ENCODE data around the gene GNB4.

Gene GNB4

DNA sequence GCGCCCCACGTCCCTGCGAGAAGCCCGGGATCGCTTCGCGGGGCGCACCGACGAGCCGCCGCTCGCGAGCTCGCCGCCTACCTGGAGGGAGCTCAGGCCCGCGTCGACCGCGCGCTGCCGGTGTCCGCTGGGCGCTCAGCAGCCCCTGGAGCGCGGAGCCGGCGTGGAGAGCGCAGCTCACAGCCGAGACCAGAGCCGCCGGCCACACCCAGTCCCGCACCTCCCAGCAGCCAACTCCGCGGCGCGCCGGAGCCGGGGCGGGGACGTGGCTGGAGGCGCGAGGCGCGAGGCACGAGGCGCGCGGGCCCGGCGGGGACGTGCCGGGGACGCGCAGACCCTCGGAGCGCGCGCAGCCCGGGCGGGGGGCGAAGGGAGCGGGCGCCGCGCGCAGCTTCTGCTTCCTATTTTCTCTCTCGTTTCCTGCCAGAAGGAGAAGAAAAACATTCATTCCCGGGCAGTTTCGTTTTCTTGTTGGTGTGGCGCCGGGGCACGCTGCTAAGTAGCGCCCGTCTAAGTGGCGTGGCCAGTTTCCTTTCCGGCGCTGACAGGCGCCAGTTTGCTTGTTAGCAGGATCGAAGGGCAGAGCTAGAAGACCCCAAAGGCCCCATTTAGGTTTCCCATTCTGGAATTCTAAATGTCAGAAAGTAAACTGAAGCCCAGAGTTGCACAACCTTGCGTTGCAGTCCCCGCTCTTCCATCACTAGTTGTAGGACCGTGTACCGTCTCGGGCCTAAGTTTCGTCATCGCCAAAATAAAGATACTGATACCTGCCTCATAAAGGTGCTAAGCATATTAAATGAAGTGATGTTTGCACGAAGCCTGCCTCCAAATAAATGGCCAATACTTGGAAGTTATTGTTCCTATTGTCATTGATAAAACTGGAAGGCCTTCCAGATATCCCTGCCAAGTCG, at the start of gene GNB4:
GNB4 (minus strand) TSS at position 206 of the 911 bp plus-strand sequence. CDS start 25,270 bp downstream, outside the sequence.
- DNase-seq (ENCODE audit: low read depth, low spot score): no peak

DNA sequence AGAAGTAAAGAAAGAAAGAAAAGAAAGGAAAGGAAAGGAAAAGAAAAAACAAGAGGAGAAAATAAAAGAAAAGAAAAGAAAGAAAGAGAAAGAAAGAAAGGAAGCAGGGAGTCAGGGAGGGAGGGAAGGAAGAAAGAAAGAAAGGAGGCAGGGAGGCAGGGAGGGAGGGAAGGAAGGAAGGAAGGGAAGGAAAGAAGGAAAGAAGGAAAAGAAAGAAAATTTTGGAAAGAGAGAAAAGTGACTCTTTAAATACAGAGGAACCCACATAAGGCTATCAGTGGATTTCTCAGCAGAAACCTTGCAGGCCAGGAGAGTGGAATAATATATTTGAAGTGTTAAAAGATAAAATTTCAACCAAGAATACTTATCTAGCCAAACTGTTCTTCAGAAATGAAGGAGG, 44.2 kb upstream of the GNB4 start:
- no peak for DNase-seq (ENCODE audit: low read depth, low spot score)

DNA sequence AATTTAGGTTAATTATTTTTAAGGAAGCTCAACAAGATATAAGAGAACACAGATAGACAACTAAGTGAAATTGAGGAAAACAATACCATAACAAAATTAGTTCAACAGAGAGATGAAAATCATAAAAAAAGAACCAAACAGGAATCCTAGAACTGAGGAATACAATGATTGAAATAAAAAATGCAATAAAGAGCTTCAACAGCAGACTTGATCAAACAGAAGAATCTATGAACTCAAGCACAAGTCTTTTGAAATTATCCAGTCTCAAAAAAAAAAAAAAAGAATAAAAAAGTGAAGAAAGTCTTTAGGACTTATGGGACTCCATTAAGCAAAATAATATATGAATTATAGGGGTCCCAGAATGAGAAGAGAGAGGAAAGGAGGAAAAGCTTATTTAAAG, 42.0 kb upstream of the GNB4 start:
- DNase-seq (ENCODE audit: low read depth, low spot score): no peak

DNA sequence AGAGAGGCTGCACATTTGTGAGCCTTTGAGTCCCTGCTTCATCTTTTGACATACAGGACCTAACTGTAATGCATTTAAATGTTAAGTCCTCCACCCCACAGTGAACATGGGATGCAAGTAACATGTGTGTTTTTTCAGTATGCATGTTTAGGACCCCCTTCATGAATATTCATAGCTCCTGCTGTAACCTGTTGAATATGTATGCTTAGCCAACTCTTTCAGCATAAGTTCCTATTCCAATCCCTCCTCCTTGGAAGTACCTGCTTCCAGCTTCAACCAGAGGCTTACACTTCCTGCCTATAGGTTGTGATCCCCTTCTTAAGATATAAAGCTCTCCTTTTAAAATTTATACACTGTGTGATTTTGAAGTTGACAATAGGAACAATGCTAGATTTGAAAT, 36.9 kb upstream of the GNB4 start:
- no peak for DNase-seq (ENCODE audit: low read depth, low spot score)

DNA sequence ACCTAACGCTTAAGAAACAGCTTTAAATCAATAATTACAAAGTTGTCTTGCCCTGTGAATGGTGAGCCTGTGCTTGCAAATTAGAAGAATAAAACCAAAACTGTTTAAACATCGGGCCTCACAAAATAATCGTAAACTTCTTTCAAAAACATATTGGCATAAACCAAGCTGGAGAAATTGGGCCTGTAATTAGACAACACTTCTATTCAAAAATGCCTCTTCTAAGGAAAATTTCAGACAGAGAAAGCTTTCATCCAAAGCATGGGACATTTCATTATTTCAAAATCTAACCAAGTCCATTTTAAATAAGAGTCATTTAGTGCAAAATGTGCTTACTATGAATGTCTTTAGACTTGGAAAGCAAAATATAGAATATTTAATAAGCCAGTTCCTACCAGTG, 35.5 kb upstream of the GNB4 start:
- no peak for DNase-seq (ENCODE audit: low read depth, low spot score)

DNA sequence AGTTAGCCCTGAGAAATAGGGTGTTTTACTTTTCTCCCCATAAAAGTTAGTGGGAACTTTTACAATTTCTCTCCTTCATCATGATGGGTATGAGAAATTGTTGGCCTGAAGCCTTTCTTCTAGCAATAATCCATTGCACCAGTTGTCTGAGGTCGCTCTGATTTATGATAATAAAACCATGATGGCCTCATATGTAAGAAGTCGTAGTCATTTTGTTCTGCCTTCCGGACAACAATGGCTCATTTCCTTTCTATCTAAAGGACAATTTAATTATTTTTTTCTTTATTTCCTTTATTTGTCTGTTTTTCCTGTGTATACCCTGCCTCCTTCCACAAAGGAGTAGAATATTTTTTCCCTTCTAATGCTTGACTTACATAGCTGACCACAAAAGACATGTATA, 31.6 kb upstream of the GNB4 start:
- no peak for DNase-seq (ENCODE audit: low read depth, low spot score)

DNA sequence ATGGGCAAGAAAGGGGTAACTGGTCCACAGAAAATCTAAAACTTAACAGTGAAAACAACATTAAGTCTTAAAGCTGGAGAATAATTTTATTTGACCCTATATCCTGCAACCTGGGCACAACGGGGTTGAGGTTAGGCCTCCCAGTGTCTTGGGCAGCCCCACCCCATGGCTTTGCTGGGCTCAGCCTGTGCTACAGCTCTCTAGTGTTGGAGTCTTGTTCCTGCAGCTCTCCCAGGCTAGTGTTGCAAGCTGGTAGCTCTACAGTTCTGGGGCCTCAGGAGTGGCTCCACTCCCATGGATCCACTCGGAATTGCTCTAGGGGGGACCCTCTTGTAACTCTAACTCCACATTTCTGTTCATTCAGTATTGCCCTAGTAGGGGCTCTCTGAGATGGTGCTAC, 24.9 kb upstream of the GNB4 start:
- no peak for DNase-seq (ENCODE audit: low read depth, low spot score)

DNA sequence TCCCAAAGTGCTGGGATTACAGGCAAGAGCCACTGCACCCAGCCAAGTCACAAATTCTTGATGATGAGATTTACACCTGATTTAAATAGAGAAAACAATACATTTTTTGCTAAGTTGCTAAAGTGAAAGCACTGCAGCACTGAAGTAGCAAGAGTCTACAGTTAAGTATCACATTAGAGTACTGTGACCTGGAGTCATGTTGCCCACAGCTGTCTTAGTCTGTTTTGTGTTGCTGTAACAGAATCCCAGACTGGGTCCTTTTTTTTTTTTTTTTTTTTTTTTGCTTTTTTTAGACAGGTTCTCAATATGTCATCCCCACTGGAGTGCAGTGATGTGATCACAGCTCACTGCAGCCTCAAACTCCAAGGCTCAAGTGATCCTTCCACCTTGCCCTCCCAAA, 23.2 kb upstream of the GNB4 start:
- DNase-seq (ENCODE audit: low read depth, low spot score): no peak

DNA sequence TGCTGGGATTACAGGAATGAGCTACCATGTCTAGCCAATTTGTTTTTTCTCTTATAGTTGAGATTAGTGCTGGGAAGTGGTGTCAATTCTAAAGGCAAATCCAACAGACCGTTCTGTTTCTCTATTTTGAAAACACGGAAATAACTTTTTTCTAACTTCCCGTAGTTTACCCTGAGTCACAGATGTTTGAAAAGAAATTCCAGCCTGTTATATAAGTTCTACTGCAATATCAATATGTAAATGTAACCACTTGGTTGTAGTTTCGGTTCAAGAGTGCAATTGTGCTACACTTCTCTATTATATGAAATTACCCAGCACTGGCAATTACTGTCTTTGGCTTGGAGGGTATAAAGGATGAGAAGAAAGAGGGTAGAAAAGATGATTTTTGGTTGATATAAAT, 22.3 kb upstream of the GNB4 start:
- DNase-seq (ENCODE audit: low read depth, low spot score): no peak

DNA sequence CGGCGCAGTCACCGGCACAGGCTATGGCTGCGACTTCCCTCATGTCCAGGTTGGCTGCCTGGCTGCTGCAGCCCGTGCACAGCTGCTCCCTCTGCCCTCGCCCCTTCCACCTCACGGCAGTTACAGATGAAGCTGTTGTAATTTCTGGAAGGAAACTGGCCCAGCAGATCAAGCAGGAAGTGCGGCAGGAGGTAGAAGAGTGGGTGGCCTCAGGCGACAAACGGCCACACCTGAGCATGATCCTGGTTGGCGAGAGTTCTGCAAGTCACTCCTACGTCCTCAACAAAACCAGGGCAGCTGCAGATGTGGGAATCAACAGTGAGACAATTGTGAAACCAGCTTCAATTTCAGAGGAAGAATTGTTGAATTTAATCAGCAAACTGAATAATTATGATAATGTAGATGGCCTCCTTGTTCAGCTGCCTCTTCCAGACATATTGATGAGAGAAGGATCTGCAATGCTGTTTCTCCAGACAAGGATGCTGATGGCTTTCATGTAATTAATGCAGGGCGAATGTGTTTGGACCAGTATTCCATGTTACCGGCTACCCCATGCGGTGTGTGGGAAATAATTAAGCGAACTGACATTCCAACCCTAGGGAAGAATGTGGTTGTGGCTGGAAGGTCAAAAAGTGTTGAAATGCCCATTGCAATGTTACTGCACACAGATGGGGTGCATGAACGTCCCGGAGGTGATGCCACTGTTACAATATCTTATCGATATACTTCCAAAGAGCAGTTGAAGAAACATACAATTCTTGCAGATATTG, 13.2 kb upstream of the GNB4 start:
- DNase-seq (ENCODE audit: low read depth, low spot score): no peak

DNA sequence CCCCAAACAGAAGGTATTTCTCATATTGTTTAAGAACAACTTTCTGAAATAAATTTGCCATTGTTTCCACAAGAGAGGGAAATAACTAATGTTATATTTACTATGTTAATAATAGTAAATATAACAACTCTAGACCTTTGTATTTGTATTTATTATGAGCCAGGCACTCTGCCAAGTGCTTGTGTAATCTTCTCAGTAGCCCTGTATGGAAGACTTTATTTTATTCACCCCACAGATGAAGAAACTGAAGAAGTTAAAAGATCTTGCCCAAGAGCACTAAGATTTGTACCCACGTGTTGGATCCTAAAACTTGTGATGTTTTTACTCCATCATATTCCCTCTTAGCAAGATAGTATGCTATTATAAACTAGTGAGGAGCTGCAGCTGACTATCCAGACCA, 12.0 kb upstream of the GNB4 start:
- DNase-seq (ENCODE audit: low read depth, low spot score): no peak

DNA sequence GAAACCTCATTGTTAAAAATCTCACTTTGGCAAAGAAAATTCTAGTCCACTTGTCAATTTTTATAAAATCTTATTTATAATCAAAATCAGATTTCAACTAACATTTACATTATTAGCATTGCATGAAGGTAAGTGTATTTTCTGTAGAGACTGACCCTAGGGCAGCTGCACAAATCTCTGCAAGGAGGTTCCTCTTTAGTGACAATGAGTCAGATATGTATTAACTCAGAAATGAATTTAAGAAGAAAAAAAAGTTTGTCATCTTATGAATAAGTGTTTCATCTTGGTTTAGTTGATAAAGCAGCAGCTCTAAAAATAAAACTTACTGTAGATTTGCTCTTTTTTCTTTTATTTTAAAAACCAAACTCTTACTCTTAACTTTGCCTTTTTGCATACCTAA, 9.0 kb upstream of the GNB4 start:
- DNase-seq (ENCODE audit: low read depth, low spot score): no peak

DNA sequence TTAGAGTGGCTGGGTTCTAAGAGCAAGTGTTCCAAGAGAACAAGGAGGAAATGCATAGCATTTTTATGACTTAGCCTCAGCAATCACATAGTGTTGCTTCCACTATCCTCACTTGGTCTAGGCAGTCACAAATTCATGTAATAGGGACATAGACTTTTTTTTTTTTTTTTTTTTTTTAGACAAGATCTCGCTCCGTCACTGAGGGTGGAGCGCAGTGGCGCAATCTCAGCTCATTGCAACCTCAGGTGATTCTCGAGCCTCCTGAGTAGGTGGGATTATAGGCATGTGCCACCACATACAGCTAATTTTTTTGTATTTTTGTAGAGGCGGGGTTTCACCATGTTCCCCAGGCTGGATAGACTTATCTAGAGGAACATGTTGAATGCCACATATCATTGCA, 4.7 kb upstream of the GNB4 start:
- DNase-seq (ENCODE audit: low read depth, low spot score): no peak

DNA sequence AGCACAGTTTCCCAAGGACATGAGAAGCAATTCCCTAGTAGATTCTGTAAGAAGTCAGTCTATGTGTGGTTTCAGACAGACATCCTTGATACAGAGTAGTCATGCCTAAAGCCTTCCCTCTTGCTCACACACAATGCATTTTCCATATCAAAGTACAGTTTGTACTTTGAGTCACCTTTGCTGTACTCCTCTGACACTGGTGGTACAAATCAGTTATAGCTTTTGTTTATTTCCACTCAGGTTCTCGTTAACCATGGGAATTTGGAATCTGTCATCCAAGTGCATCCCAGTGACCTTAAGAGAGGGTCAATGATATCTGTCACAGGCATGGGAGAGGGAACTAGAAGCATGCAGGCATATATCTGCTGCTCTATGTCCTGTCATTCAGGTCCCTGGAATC, 3.6 kb upstream of the GNB4 start:
- no peak for DNase-seq (ENCODE audit: low read depth, low spot score)

DNA sequence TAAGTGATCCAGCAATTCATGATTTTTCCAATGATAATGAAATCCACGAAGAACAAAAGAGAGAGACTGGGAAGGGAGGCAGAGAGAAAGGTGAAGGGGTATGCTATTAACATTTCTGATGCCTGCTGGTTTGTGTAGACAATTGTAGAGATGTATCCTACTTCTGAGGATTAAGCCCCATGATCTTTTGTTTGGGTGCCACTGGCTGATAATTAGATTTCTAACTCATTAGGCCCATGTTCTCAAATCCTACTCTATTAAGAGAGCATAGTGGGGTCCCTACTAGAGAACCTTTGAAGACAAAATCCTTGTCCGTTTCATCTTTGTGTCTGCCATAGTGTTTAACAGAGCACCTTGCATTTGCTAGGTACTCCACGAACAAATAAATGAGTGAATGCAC, 2.7 kb upstream of the GNB4 start:
- no peak for DNase-seq (ENCODE audit: low read depth, low spot score)

DNA sequence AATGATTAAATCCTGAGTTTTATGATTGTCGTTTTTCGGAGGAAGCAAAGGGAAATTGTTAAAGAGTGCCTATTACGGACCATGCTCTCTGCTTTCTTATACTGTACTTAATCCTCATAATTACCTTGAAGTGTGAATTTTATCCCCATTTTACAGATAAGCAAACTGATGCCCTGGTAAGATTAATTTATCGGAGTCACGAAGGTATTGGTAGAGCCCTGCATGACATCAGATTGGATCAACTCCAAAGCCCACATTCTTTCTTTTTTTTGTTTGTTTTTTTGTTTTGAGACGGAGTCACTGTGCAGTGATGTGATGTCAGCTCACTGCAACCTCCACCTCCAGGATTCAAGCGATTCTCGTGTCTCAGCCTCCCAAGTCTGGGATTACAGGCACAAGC, 1.6 kb upstream of the GNB4 start:
- DNase-seq (ENCODE audit: low read depth, low spot score): no peak

DNA sequence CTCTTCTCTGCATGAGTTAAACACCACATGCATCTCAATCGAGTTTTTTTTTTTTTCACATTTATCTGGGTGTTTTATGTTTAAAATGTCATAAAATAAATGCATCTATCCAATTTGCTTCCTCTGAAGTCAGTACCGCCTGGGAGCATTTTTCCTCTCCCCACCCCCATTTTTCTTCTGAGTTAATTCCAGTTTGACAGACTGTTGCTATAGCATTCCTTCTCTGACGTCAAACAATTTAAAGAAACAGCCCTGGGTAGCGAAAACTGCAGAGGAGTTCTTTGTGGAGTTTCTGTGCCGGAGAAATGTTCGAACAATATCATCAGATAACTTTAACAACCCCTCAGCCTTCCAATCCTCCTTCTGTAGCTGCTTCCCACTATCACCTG, 900 bp upstream of the GNB4 start:
- no peak for DNase-seq (ENCODE audit: low read depth, low spot score)

DNA sequence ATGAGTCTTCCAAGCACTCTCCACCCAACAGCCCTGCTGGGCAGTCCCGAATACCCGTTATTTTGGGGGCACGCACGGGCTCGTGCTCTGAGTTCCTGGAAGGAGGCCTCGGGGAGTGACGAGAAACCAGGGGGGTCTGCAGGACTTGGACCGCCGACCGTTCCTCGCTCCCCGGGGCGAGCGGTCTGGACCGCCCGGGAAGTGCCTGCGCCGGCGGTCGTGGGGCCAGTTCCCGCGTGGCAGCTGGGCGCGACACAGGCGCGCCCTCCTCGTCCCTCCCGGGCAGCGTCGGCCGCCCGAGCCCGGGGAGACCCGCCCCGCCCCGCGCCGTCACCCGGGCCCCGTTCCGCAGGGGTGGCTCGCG, 387 bp downstream of the GNB4 start:
- DNase-seq (ENCODE audit: low read depth, low spot score): no peak

DNA sequence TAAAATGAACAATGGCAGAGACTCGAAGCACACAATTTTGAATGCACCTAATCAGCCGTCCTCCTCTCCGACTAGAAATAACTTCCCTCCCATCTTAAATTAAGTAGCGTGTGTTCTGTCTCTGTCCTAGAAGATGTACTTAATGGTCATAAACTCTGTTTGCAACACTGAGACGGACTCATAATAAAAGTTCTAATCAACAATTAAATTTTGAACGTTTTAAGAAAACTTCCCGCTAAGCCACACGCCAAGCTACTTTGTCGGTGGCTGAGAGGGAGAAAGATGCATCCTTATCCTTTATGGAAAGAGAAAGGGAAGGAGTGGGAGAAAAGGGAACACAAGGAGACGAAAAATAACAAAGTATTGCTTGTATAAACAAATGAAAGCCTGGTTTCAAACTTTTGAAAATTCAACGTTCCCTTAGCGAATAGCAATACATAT, 989 bp downstream of the GNB4 start:
- DNase-seq (ENCODE audit: low read depth, low spot score): no peak

DNA sequence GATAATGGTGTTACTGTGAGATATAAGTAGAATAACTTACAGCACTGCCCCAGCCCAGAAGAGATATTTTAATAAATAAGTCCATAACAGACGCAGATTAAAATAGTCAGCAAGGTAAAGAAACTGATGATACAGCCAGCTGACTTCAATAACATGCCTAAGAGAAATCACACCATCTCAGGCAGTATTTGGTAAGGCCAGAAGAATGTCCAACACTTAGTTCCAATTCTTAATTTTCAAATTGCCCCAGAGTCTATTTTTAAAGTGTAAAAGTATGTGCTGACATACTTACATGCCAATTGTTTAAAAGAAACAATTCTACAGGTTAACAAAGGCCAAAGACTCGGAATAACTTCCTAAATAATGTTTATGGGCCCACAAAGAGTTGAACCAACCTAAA, 1.6 kb downstream of the GNB4 start:
- no peak for DNase-seq (ENCODE audit: low read depth, low spot score)

DNA sequence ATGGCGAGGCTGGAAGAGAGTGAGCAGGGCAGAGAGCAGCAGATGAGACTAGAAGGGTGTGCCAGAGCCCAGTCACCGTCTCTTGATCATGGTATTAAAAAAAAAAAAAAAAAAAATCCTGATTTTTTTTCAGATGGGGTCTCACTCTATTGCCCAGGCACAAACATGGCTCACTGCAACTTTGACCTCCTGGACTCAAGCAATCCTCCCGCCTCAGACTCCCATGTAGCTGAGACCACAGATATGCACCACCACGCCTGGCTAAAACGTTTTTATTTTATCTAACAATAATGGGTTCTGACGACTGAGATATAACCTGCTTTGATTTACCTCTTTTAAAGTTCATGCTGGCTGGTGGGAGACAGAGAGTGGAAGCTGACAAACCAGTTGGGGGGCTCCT, 4.0 kb downstream of the GNB4 start:
- DNase-seq (ENCODE audit: low read depth, low spot score): no peak

DNA sequence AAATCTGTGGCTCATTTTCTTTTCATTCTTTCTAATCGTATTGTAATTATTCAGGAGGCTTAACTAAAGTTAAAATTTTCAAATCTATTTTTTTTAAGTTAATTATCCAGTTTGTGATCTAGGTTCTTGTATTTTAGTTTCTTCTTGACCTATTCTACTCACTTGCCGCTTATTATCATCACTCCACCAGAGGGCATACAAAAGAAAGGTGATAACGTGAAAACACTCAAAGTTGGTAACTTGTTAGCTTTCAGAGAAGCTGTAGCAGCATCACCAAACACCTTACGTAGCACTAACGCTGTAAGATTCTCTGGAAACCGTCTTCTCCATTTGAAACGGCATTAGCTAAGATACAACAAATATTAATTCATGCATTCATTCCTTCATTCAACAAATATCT, 4.8 kb downstream of the GNB4 start:
- DNase-seq (ENCODE audit: low read depth, low spot score): no peak

DNA sequence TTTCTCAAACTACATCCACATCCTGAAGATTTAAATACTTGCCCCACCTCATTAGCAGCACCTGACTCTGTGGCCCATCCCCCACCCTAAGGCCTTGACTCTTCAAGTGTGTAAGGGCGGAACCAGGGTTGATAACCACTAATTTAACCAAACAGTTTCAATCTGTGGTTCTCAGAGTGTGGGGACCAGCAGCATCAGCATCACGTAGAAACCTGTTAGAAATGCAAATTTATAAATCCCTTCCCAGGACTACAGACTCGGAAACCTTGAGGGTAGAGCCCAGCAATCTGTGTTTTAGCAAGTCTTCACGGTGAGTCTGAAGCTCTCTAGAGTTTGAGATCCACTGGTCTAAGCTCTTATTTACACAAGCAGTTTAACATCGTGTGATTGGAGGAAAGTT, 12.4 kb downstream of the GNB4 start:
- no peak for DNase-seq (ENCODE audit: low read depth, low spot score)

All from activated naive CD8-positive, alpha-beta T cell treated with anti-CD3 and anti-CD28 coated beads, Interleukin-2, amount 50 U/mL, for 16 hours (primary cell).